Right cardiac atrium (tissue), 5 donors: Measurements from ENCODE around the gene DDIT4L. TPM values are rescaled to one million over a fixed set of nuclear protein-coding genes. Genes with fewer than 3 reads are reported as not detected.
"Not testable (repeated sequence)": the region's sequence is repeated elsewhere in the genome, so short reads cannot be mapped to it uniquely, and the experiment has no call there.

Experiments used
- ATAC-seq, 2 donors: fragments of 200-7000 bp; cut with Tn5 transposase; one replicate each; pipeline versions ENCODE4 v1.8.0 to v1.9.1; 2020; ENCODE audit warnings: moderate library complexity in 2 of 2, mild to moderate bottlenecking in 1 of 2
- DNase-seq, 3 donors: peaks; one replicate each; pipeline ENCODE4 v3.0.0-alpha.2; 2020
- H3K27ac ChIP-seq: one replicate; pipeline ENCODE4 v1.5.1; 2013; ENCODE audit warnings: mild to moderate bottlenecking, low read length, control low read depth, moderate library complexity
- H3K27me3 ChIP-seq: one replicate; pipeline ENCODE4 v1.6.1; 2013; ENCODE audit not compliant: control insufficient read depth, insufficient read depth
- H3K4me1 ChIP-seq: one replicate; pipeline ENCODE4 v1.6.1; 2013; ENCODE audit warnings: low read length; ENCODE audit not compliant: control insufficient read depth, insufficient read depth
- H3K4me3 ChIP-seq: one replicate; pipeline ENCODE4 v1.5.1; 2013; ENCODE audit warnings: low read length, control low read depth
- H3K9me3 ChIP-seq: one replicate; pipeline ENCODE4 v1.6.1; 2013; ENCODE audit warnings: low read length; ENCODE audit not compliant: control insufficient read depth
- WGBS: extraction: QIAGEN DNeasy Blood & Tissue Kit; methylation state at CpG from one replicate; pipeline ENCODE4 v1.1.7; 2013; 5-methylcytosine and 5-hydroxymethylcytosine counted together
- intact Hi-C, 4 donors: fragments of 100-400 bp; cut with DNase I; formaldehyde crosslinking; loops; one replicate each; pipeline versions ENCODE4 v1.11.0 to v1.14.0; 2022 to 2023
- polyA plus RNA-seq: library from polyadenylated mRNA; stranded (reverse); fragments of 200-250 nt; gene quantifications from one replicate; pipeline ENCODE4 v1.2.3, GENCODE V29; 2013
- total RNA-seq, 4 donors: library from RNA; stranded (reverse); fragmentation: NEBNext Ultra II Directional; extraction: Animal tissue kit (Norgen Biotek cat#: 25700); gene quantifications; one replicate each; pipeline ENCODE4 v1.2.1, GENCODE V29; 2021
- donor health status: healthy with polysubstance abuse.
- donor health status: DM: no; HTN: yes; CAD: no.
- donor health status: DM: no; HTN: no; CAD: no.
- donor health status: DM: no; HTN: yes; CAD: no; lungs with severe emphysema.
- donor health status: DM: yes; HTN: yes; CAD: no.

The DDIT4L gene
- total and polyA plus RNA-seq, 5 donors: 1.1 to 3.6 (median 2.3) TPM

- ATAC-seq (no peak), DNase-seq (no peak)
- WGBS: 69% methylated on average over 1 of the region's 1 CpG
- H3K9me3 ChIP-seq: no peaks in the 10 kb centered on the region
- intact Hi-C loops: no loop called here
- H3K27me3 ChIP-seq: no peaks in the 10 kb centered on the region
- no peaks in the 10 kb centered on the region for H3K4me1 ChIP-seq
- H3K27ac ChIP-seq: no peak overlapping the region
- no peak overlapping the region for H3K4me3 ChIP-seq
Measured at GRCh38 chr4:100165809-100166208, 24.5 kb downstream of the DDIT4L start.

- H3K9me3 ChIP-seq: no peaks in the 10 kb centered on the region
- intact Hi-C loops: no loop called here
- ATAC-seq (no peak), DNase-seq (no peak)
- H3K27ac ChIP-seq: no peak overlapping the region
- H3K4me1 ChIP-seq: no peaks in the 10 kb centered on the region
- no peaks in the 10 kb centered on the region for H3K27me3 ChIP-seq
- WGBS: 57% methylated on average over 6 of the region's 6 CpGs
- no peak overlapping the region for H3K4me3 ChIP-seq
Measured at GRCh38 chr4:100164808-100165760, 25.2 kb downstream of the DDIT4L start.

- Histone ChIP-seq H3K27ac (no peak overlapping the region), H3K9me3 (no peaks in the 10 kb centered on the region), H3K4me1 (no peaks in the 10 kb centered on the region), H3K4me3 (no peak overlapping the region), H3K27me3 (no peaks in the 10 kb centered on the region)
- WGBS: 77% methylated on average over 3 of the region's 3 CpGs
- no peak for ATAC-seq
- DNase-seq: no peak
- intact Hi-C loops: no loop called here
Measured at GRCh38 chr4:100162027-100162685, 28.1 kb downstream of the DDIT4L start.

GRCh38 chr4:100149190-100149589 is 41.1 kb downstream of the DDIT4L start:
- intact Hi-C loops: no loop called here
- no peaks in the 10 kb centered on the region for H3K9me3 ChIP-seq
- no peaks in the 10 kb centered on the region for H3K27me3 ChIP-seq
- ATAC-seq (no peak), DNase-seq (no peak)
- H3K27ac ChIP-seq: no peak overlapping the region
- H3K4me3 ChIP-seq: no peak overlapping the region
- 91% methylated on average over 6 of the region's 6 CpGs for WGBS
- no peaks in the 10 kb centered on the region for H3K4me1 ChIP-seq

GRCh38 chr4:100147684-100148083 is 42.6 kb downstream of the DDIT4L start:
- no peaks in the 10 kb centered on the region for H3K4me1 ChIP-seq
- no peaks in the 10 kb centered on the region for H3K9me3 ChIP-seq
- 48% methylated on average over 1 of the region's 1 CpG for WGBS
- intact Hi-C loops: no loop called here
- ATAC-seq (no peak), DNase-seq (no peak)
- H3K27ac ChIP-seq: no peak overlapping the region
- no peaks in the 10 kb centered on the region for H3K27me3 ChIP-seq
- no peak overlapping the region for H3K4me3 ChIP-seq

GRCh38 chr4:100147198-100147597 is 43.1 kb downstream of the DDIT4L start:
- Histone ChIP-seq H3K9me3 (no peaks in the 10 kb centered on the region), H3K4me1 (no peaks in the 10 kb centered on the region), H3K27me3 (no peaks in the 10 kb centered on the region), H3K27ac (no peak overlapping the region), H3K4me3 (no peak overlapping the region)
- DNase-seq (no peak), ATAC-seq (no peak)
- 65% methylated on average over 1 of the region's 1 CpG for WGBS
- intact Hi-C loops: no loop called here

GRCh38 chr4:100146756-100147155 is 43.5 kb downstream of the DDIT4L start:
- intact Hi-C loops: no loop called here
- no peak overlapping the region for H3K4me3 ChIP-seq

GRCh38 chr4:100137320-100137719 is 52.9 kb downstream of the DDIT4L start:
- DNase-seq, H3K9me3 ChIP-seq, ATAC-seq, H3K4me1 ChIP-seq, H3K27ac ChIP-seq, H3K4me3 ChIP-seq, intact Hi-C loops, H3K27me3 ChIP-seq: not testable (repeated sequence)
- WGBS: 96% methylated on average over 4 of the region's 4 CpGs

More at GRCh38 chr4:100146756-100147155, 43.5 kb downstream of the DDIT4L start:
- Histone ChIP-seq H3K9me3 (no peaks in the 10 kb centered on the region), H3K27ac (no peak overlapping the region), H3K27me3 (no peaks in the 10 kb centered on the region), H3K4me1 (no peaks in the 10 kb centered on the region)
- no peak for ATAC-seq
- no peak for DNase-seq

Other genes with a start within 250 kb of the DDIT4L start
- 10 to 100 TPM; 25.3 to 29.0 (median 27.4) TPM for gene DNAJB14, start 243.8 kb downstream of the DDIT4L start, total RNA-seq
- 6.5 TPM for gene DNAJB14, start 243.8 kb downstream of the DDIT4L start, polyA plus RNA-seq
- 10 to 100 TPM; 76.0 to 96.2 (median 84.9) TPM for gene H2AZ1, start 240.2 kb downstream of the DDIT4L start, total RNA-seq
- 134 TPM for gene H2AZ1, start 240.2 kb downstream of the DDIT4L start, polyA plus RNA-seq